GM12891 (cell line): ENCODE results near the gene PGR.

Experiments used
- POLR2A ChIP-seq: IDR thresholded peaks from 2 replicates; pipeline ENCODE4 v1.6.1; 2011; ENCODE audit warnings: low read depth, low read length, control low read depth
- POLR2AphosphoS5 ChIP-seq: IDR thresholded peaks from 2 replicates; pipeline ENCODE4 v1.6.1; 2011; ENCODE audit warnings: low read depth, low read length, control low read depth

DNA sequence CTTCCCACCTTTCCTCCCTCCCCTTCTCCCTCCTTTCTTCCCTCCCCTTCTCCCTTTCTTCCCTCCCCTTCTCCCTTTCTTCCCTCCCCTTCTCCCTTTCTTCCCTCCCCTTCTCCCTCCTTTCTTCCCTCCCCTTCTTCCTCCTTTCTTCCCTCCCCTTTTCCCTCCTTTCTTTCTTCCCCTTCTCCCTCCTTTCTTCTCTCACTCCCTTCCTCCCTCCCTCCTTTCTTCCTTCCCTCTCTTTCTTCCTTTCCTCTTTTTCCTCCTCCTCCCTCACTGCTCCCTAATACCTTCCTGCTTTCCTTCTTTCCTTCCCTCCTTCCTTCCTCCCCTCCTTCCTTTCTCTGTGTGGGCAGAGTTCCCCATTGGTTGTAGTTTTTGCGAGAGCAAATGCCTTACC is 76.1 kb downstream of the PGR start:
- TF ChIP-seq POLR2A (no peak), POLR2AphosphoS5 (no peak)
